GM12892 (cell line): ENCODE data around the gene CLIC4.

Source experiments
- POLR2A ChIP-seq: IDR thresholded peaks from 2 replicates; pipeline ENCODE4 v1.6.1; 2011; ENCODE audit warnings: low read depth, low read length, control low read depth
- POLR2AphosphoS5 ChIP-seq: IDR thresholded peaks from 2 replicates; pipeline ENCODE4 v1.6.1; 2011; ENCODE audit warnings: low read depth, low read length, control low read depth
- TAF1 ChIP-seq: IDR thresholded peaks from 2 replicates; pipeline ENCODE4 v1.6.1; 2011; ENCODE audit warnings: low read depth, mild to moderate bottlenecking, control low read depth, low read length, borderline replicate concordance

GRCh38 chr1:24828887-24829192 is 83.6 kb downstream of the CLIC4 start:
- TF ChIP-seq POLR2AphosphoS5 (no peak), TAF1 (no peak), POLR2A (no peak)
